IMR-90 (cell line): ENCODE data around the gene RIOK1. TPM values are rescaled to one million over a fixed set of nuclear protein-coding genes. Genes with fewer than 3 reads are reported as not detected.

Experiments used
- ATAC-seq: fragments of 200-7000 bp; cut with Tn5 transposase; 2 replicates; pipeline ENCODE4 v1.9.1; 2020; ENCODE audit warnings: low read depth, mild to moderate bottlenecking, moderate library complexity
- BruUV-seq: library from RNA; stranded (reverse); fragments of 400-500 nt; replicated peaks from 2 replicates; lab custom pipeline; 2021; lab: Mats Ljungman, UMichigan
- CTCF ChIA-PET: fragments of 300-600 bp; formaldehyde crosslinking; extraction: SDS; loops from one replicate; lab custom pipeline; 2021; ENCODE audit warnings: antibody characterized with exemption; lab: Yijun Ruan, JAX
- POLR2A ChIA-PET: fragments of 300-600 bp; sonication (Branson Sonifier 250); formaldehyde crosslinking; loops from one replicate; lab custom pipeline; 2022; ENCODE audit warnings: antibody characterized with exemption; ENCODE audit not compliant: unreplicated experiment; lab: Charles Lee
- DNase-seq: peaks from one replicate; pipeline ENCODE4 v3.0.0; 2013
- H2AFZ ChIP-seq: replicated peaks from 2 replicates; pipeline ENCODE3; 2013; ENCODE audit warnings: low read length, mild to moderate bottlenecking; ENCODE audit not compliant: poor library complexity
- H2AK5ac ChIP-seq: 2 replicates; pipeline ENCODE4 v1.6.1; 2013; ENCODE audit warnings: low read depth, low read length, inconsistent platforms
- H2AK9ac ChIP-seq: replicated peaks from 2 replicates; pipeline ENCODE3; 2013; ENCODE audit warnings: mild to moderate bottlenecking, low read depth, low read length, moderate library complexity; ENCODE audit not compliant: poor library complexity
- H2BK120ac ChIP-seq: 2 replicates; pipeline ENCODE4 v1.6.1; 2013; ENCODE audit warnings: low read depth, low read length, inconsistent platforms
- H2BK15ac ChIP-seq: 3 replicates; pipeline ENCODE4 v1.6.1; 2013; ENCODE audit warnings: low read depth, low read length, inconsistent platforms
- H2BK20ac ChIP-seq: 2 replicates; pipeline ENCODE4 v1.6.1; 2013; ENCODE audit warnings: low read depth, mild to moderate bottlenecking, inconsistent platforms, low read length, moderate library complexity
- H2BK5ac ChIP-seq: 2 replicates; pipeline ENCODE4 v1.6.1; 2013; ENCODE audit warnings: mild to moderate bottlenecking, low read depth, low read length, inconsistent platforms; ENCODE audit not compliant: poor library complexity, severe bottlenecking
- H3K14ac ChIP-seq: replicated peaks from 2 replicates; pipeline ENCODE4 v1.6.1; 2013; ENCODE audit warnings: low read depth, low read length, inconsistent platforms
- H3K18ac ChIP-seq: 2 replicates; pipeline ENCODE4 v1.6.1; 2013; ENCODE audit warnings: low read depth, low read length, control low read depth
- H3K23ac ChIP-seq: 2 replicates; pipeline ENCODE4 v1.6.1; 2013; ENCODE audit warnings: low read depth, low read length, inconsistent platforms
- H3K27ac ChIP-seq: 2 replicates; pipeline ENCODE4 v1.5.1; 2013; ENCODE audit warnings: mild to moderate bottlenecking, control low read depth, low read length; ENCODE audit not compliant: insufficient read depth
- H3K27me3 ChIP-seq: 2 replicates; pipeline ENCODE4 v1.6.1; 2013; ENCODE audit warnings: low read length; ENCODE audit not compliant: control insufficient read depth, insufficient read depth
- H3K36me3 ChIP-seq: 2 replicates; pipeline ENCODE4 v1.6.1; 2013; ENCODE audit warnings: low read length, mixed read lengths; ENCODE audit not compliant: control insufficient read depth, insufficient read depth
- H3K4ac ChIP-seq: 2 replicates; pipeline ENCODE4 v1.6.1; 2013; ENCODE audit warnings: low read depth, low read length, inconsistent platforms
- H3K4me1 ChIP-seq: 2 replicates; pipeline ENCODE4 v1.6.1; 2013; ENCODE audit warnings: low read length, mixed read lengths; ENCODE audit not compliant: control insufficient read depth, insufficient read depth
- H3K4me2 ChIP-seq: 2 replicates; pipeline ENCODE4 v1.6.1; 2013; ENCODE audit warnings: low read depth, mild to moderate bottlenecking, control low read depth, low read length, moderate library complexity
- H3K4me3 ChIP-seq: 2 replicates; pipeline ENCODE4 v1.5.1; 2013; ENCODE audit warnings: low read depth, mild to moderate bottlenecking, control low read depth, low read length, moderate library complexity; ENCODE audit not compliant: insufficient read depth
- H3K56ac ChIP-seq: 2 replicates; pipeline ENCODE4 v1.6.1; 2013; ENCODE audit warnings: low read length, inconsistent platforms; ENCODE audit not compliant: insufficient read depth; ENCODE audit errors: extremely low read depth
- H3K79me1 ChIP-seq, 2 experiments: 2 replicates each; pipeline ENCODE4 v1.6.1; 2013; ENCODE audit warnings: low read length in 2 of 2, inconsistent platforms in 1 of 2, low read depth in 1 of 2
- H3K9ac ChIP-seq: 2 replicates; pipeline ENCODE4 v1.6.1; 2013; ENCODE audit warnings: low read depth, low read length, control low read depth
- H3K9me1 ChIP-seq: 2 replicates; pipeline ENCODE4 v1.6.1; 2013; ENCODE audit warnings: low read length, inconsistent platforms; ENCODE audit not compliant: insufficient read depth
- H3K9me3 ChIP-seq: 2 replicates; pipeline ENCODE4 v1.6.1; 2013; ENCODE audit warnings: low read length; ENCODE audit not compliant: control insufficient read depth, insufficient read depth
- H4K20me1 ChIP-seq: 2 replicates; pipeline ENCODE4 v1.6.1; 2013; ENCODE audit warnings: low read length, inconsistent platforms; ENCODE audit not compliant: insufficient read depth
- H4K5ac ChIP-seq: 2 replicates; pipeline ENCODE4 v1.6.1; 2013; ENCODE audit warnings: mild to moderate bottlenecking, low read depth, low read length, control low read depth
- H4K8ac ChIP-seq, 2 experiments: 2 replicates each; pipeline ENCODE4 v1.6.1; 2013; ENCODE audit warnings: low read depth in 2 of 2, low read length in 2 of 2, control low read depth in 1 of 2, inconsistent platforms in 1 of 2
- H4K91ac ChIP-seq: 2 replicates; pipeline ENCODE4 v1.6.1; 2013; ENCODE audit warnings: low read depth, low read length, inconsistent platforms; ENCODE audit not compliant: insufficient read depth
- ELK1 ChIP-seq: fragments of 150-350 bp; IDR thresholded peaks from 2 replicates; pipeline ENCODE4 v1.6.1; 2016; ENCODE audit warnings: low read depth, mild to moderate bottlenecking, low read length, moderate library complexity, borderline replicate concordance
- NFE2L2 ChIP-seq: fragments of 150-350 bp; IDR thresholded peaks from 2 replicates; pipeline ENCODE4 v1.6.1; 2016; ENCODE audit warnings: low read depth, mild to moderate bottlenecking, low read length
- WGBS, 2 experiments: methylation state at CpG; one replicate each; pipeline versions ENCODE4 v1.1.5 to v1.1.7; 2013; ENCODE audit warnings: missing lambda C conversion rate in 2 of 2; ENCODE audit not compliant: insufficient read length in 1 of 2; ENCODE audit errors: extremely low coverage in 2 of 2; 5-methylcytosine and 5-hydroxymethylcytosine counted together
- dilution Hi-C: fragments of 300-500 bp; cut with HindIII; formaldehyde crosslinking; loops from one replicate; pipeline ENCODE4 v1.14.3; 2018; ENCODE audit warnings: low sequenced_read_pairs; ENCODE audit not compliant: unreplicated experiment
- in situ Hi-C: fragments of 300-500 bp; cut with MboI; formaldehyde crosslinking; loops from 3 replicates; pipeline ENCODE4 v1.14.3; 2019; ENCODE audit warnings: low sequenced_read_pairs, inconsistent platforms, mixed read lengths
- intact Hi-C: fragments of 100-400 bp; cut with micrococcal nuclease; formaldehyde crosslinking; loops from 2 replicates; pipeline ENCODE4 v1.10.0; 2022
- polyA plus RNA-seq, 3 experiments: library from polyadenylated mRNA; depleted of rRNA; stranded (reverse); fragments of >200 nt; gene quantifications; 2 replicates each; pipeline ENCODE4 v1.2.3, GENCODE V29; 2012; ENCODE audit warnings: low replicate concordance in 1 of 3
- total RNA-seq: library from RNA; depleted of rRNA; stranded (reverse); fragments of >200 nt; gene quantifications from 2 replicates; pipeline ENCODE4 v1.2.3, GENCODE V29; 2012

Gene RIOK1
- total and polyA plus RNA-seq, 2 of the 4 experiments (the other 2 are of a cell fraction) = 17.0 to 17.8 TPM

- Histone ChIP-seq H3K14ac (no peak overlapping the region), H3K23ac (no peak overlapping the region), H2AFZ (no peak overlapping the region), H4K8ac (no peak overlapping the region), H3K18ac (no peak overlapping the region), H3K4ac (no peak overlapping the region), H2BK5ac (no peak overlapping the region), H3K36me3 (no peaks in the 10 kb centered on the region), H2AK9ac (no peak overlapping the region), H4K5ac (no peak overlapping the region), H3K4me3 (no peak overlapping the region), H3K9me3 (no peaks in the 10 kb centered on the region), H3K4me2 (no peak overlapping the region), H2BK120ac (no peak overlapping the region), H4K91ac (no peak overlapping the region), H3K56ac (no peak overlapping the region), H4K20me1 (no peaks in the 10 kb centered on the region), H2BK20ac (no peak overlapping the region), H3K4me1 (no peaks in the 10 kb centered on the region), H3K27me3 (no peaks in the 10 kb centered on the region), H2BK15ac (no peak overlapping the region), H3K9ac (no peak overlapping the region), H3K79me1 (no peaks in the 10 kb centered on the region), H2AK5ac (no peak overlapping the region), H3K9me1 (no peaks in the 10 kb centered on the region), H3K27ac (no peak overlapping the region)
- DNase-seq = no peak
- no peak for ATAC-seq
- no CpG with 5 or more reads among the region's 3 CpGs for WGBS, 2 experiments
- dilution Hi-C loops = no loop called here
- in situ Hi-C loops = no loop called here
- POLR2A ChIA-PET = no interaction called here
- TF ChIP-seq NFE2L2 (no peak), ELK1 (no peak)
- CTCF ChIA-PET = no interaction called here
- intact Hi-C loops = no loop called here
- BruUV-seq = no TSS peak
Measured at GRCh38 chr6:7373739-7374138, 15.9 kb upstream of the RIOK1 start.
